NCI-H2107 treated with DMSO at 0.1 percent for 48 hours (cell line): ENCODE results near the gene NR5A2.

Source experiments
- DNase-seq: peaks from one replicate; lab custom pipeline; 2025; ENCODE audit not compliant: unreplicated experiment; lab: John Stamatoyannopoulos, UW

NR5A2 gene

GRCh38 chr1:200062143-200062542 lies 34.6 kb downstream of the NR5A2 start:
- DNase-seq, result no peak

GRCh38 chr1:200072636-200073285 lies 45.3 kb downstream of the NR5A2 start:
- DNase-seq, result no peak

- no peak for DNase-seq
Observed at GRCh38 chr1:200073286-200073637, 45.8 kb downstream of the NR5A2 start.

- no peak for DNase-seq
Observed at GRCh38 chr1:200075522-200075921, 48.0 kb downstream of the NR5A2 start.

GRCh38 chr1:200075938-200076546 lies 48.5 kb downstream of the NR5A2 start:
- DNase-seq, result no peak

DNA sequence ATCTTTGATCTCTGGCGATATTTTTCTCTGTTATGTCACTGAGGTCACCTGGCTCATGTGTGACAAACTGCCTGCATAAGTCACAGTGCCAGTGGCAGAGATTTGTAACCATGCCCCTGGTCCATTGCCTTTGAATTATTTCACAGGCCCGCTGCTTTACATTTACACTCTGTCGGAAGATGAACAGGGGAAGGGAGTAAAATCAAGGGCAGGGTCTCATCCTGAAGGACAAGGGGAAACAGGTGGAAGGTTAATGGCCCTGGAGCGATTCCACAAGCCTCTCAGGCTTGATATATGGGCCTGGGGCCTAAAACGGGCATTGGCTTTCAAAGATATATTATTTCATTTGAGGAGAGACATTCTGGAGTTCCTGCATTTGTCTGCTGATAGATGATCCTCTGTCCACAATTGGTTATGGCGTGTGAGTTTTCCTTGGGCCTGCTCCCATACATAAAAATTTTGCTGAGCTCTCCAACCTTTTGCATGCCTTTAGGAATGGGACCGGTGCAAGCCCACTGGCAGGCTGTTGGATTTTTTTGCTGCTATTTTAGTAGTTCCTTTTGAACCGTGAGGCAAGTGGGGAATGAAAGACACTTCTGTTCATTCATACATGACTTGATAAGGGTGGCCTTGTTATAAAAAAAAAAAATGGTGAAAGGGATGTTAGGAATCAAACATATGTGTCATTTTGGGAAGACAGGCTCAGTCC lies 51.9 kb downstream of the NR5A2 start:
- DNase-seq, result no peak

- peak; percentile 19 for DNase-seq
Observed at GRCh38 chr1:200081151-200081968, 53.9 kb downstream of the NR5A2 start.

GRCh38 chr1:200081969-200082245 lies 54.4 kb downstream of the NR5A2 start:
- no peak for DNase-seq

DNA sequence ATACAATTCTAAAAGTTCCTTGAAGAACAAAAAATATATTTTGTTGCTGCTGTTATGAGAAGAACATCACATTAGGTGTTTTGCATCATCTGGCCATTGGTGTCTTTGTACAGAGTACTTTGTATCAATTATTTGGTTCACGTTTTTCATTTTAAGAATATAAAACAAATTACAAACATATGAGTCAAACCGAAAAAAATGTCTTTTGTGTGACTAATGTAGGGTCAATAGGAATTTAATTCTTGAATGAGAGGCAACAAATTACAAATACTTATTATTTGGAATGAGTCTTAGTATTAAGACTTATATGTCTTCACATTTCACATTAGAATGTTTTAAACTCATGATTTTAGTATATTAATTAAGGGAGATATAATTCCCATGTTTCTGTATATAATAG lies 54.8 kb downstream of the NR5A2 start:
- no peak for DNase-seq

- DNase-seq, result no peak
Observed at GRCh38 chr1:200090252-200091159, 63.0 kb downstream of the NR5A2 start.

DNA sequence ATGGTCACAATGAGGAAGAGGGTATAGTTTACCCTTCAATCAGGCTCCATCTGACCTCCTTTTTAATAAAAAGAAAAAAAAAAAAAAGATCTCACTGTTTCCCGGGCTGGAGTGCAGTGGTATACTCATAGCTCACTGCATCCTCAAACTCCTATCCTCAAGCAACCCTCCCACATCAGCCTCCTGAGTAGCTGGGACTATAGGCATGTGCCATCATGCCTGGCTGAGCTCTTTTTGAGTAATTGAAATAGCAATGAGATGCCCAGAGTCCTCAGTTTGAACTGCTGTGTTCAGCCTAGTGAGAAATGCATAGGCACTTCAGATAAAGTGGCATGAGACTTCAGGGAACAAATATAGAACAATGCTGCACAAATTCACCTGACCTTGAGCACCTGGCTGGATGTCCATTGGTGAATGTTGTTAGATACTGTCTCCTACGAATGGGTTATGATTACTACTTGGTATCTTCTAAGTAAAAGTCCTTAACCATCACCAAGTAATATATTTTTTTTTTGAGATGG lies 67.6 kb downstream of the NR5A2 start:
- no peak for DNase-seq

DNA sequence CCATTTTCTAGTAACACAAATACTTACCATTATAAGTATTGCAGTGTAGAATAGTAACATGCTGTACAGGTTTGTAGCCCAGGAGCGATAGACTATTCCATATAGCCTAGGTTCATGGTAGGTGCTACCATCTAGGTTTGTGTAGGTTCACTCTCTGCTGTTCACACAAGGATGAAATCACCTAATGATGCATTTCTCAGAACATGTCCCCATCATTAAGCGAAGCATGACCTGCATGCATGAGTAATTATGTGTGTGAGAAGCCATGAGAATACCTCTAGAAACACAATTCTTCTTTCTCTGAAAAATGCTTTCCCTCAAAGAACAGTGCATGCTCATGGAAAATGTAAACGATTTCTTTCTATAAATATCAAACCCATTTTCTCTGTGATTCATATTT lies 69.3 kb downstream of the NR5A2 start:
- no peak for DNase-seq

GRCh38 chr1:200099040-200099439 lies 71.5 kb downstream of the NR5A2 start:
- DNase-seq, result no peak

DNA sequence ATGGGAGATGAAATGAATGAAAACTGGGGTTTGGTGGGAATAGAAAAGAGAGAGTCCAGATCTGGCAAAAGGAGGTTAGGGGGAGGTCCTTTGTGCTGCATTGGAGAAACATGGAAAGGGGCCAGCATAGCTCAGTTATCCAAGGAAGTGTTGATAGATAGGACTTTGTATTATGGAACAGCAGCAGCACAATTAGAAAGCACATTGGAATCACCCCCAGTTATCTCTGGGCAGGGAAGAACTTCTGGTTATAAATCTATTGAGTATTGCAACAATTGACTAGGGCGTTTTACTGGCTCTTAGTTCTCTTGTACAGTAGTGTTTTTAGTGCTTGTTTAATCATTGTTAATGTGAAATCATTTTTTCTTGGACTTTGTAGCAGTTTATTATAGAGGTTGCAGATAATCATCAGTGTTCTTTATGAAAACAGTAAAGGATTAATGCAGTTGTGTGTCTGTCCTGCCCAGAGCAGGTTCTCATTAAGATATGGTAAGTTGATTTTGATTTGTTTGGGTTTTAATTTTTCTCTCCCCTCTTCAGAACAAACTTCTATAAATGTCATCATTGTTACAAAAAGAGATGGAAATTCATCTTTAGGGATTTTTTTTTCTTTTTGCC lies 76.6 kb downstream of the NR5A2 start:
- DNase-seq, result no peak

DNA sequence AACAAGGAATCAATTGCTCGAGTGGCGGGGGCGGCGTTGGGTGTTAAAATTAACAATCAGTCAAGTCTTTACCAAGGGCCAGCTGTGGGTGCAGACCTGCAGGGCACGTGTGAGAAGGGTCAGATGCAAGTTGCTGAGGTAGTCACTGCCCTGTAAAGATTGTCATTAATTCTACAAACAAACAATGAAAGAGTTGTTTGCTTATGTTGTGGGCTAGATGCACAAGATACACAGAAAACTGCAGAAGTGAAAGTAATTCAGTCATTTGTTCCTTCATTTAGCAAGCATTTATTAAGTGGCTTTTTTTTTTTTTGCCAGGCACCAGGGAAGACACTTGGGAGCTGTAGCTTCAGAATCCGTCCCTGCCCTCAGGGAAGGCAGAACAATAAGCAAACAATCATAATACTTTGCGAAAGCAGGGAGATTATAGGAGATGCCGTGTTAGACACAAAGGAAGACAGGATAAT lies 79.5 kb downstream of the NR5A2 start:
- no peak for DNase-seq

DNA sequence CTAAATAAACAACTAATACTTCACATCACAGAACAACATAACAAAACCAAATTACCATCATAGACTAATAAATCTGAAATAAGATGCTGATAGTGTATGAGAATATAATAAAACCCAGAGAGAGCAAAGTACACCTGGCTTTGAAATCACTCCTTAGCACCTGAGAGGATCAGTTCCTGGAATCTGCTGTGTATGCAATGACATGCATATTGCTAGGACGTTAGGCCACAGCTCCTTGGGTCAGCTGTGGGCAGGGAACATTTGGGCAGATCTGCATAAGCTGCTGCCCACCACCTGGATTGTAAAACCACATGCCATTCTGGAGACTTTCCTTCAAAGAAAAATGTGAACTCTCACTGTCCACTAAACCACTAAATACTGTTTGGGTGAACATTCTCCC lies 81.1 kb downstream of the NR5A2 start:
- no peak for DNase-seq

DNA sequence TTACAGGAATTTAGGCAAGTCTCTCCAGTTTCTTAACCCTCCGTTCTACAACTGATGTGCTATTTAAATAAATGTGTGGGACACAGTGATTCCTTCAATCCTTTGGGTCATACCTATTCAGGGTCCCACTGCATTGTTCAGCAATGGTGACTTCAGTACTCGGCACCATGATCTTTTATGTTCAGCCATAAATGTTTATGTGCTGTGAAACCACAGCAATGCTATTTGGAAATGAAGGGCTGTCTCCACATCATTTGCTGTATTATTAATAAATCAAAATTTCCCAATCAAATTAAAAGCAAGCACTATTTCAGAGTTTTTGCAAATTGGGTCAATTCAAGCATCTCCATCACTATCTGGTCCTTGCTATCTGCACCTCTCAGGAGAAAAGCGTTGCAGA lies 84.8 kb downstream of the NR5A2 start:
- no peak for DNase-seq

GRCh38 chr1:200115532-200115931 lies 88.0 kb downstream of the NR5A2 start:
- DNase-seq, result no peak

DNA sequence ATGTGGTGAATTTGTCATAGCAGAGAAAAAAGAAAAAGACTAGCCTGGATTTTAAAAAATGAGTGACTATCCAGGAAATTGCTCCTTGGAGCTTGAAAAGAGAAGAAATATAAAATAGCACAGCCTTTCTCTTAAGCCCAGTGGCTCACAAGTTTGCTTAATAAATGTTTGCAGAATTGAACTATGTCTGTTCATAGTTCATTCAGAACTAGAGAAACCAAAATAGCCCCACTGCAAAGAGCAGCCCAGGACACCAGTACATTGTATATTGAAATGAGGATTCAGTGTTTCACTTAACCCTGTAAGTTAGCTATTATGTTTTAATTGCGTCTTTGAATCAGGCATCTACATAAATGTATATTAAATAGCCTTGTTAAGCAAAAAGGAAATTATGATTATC lies 88.8 kb downstream of the NR5A2 start:
- no peak for DNase-seq
